ENCODE results near the gene SLC6A9. TPM values are rescaled to one million over a fixed set of nuclear protein-coding genes. Genes with fewer than 3 reads are reported as not detected.

SLC6A9 gene
- polyA plus RNA-seq (ENCODE audit: insufficient read depth in 1 of 5, insufficient read length in 5 of 5, low replicate concordance in 1 of 5): 10 to 100 TPM; 11.3 to 17.1 (median 12.6) TPM
- long read RNA-seq, donor 1, partial matches to known transcripts: 0 of 1 reads
- long read RNA-seq, donor 1, other reads (novel, unspliced or antisense): 0 of 1 reads
- long read RNA-seq, donor 2: 0 reads
- long read RNA-seq, donor 3: 0 reads
- long read RNA-seq, donor 4: 0 reads
- long read RNA-seq, donor 5, partial matches to known transcripts: 0 of 2 reads
- long read RNA-seq, donor 5, other reads (novel, unspliced or antisense): 0 of 2 reads
- long read RNA-seq, donor 6, partial matches to known transcripts: 0 of 1 reads
- long read RNA-seq, donor 6, other reads (novel, unspliced or antisense): 0 of 1 reads
- long read RNA-seq, donor 7, partial matches to known transcripts: 0 of 1 reads
- long read RNA-seq, donor 7, other reads (novel, unspliced or antisense): 0 of 1 reads
- long read RNA-seq, donor 8: 0 reads

DNA sequence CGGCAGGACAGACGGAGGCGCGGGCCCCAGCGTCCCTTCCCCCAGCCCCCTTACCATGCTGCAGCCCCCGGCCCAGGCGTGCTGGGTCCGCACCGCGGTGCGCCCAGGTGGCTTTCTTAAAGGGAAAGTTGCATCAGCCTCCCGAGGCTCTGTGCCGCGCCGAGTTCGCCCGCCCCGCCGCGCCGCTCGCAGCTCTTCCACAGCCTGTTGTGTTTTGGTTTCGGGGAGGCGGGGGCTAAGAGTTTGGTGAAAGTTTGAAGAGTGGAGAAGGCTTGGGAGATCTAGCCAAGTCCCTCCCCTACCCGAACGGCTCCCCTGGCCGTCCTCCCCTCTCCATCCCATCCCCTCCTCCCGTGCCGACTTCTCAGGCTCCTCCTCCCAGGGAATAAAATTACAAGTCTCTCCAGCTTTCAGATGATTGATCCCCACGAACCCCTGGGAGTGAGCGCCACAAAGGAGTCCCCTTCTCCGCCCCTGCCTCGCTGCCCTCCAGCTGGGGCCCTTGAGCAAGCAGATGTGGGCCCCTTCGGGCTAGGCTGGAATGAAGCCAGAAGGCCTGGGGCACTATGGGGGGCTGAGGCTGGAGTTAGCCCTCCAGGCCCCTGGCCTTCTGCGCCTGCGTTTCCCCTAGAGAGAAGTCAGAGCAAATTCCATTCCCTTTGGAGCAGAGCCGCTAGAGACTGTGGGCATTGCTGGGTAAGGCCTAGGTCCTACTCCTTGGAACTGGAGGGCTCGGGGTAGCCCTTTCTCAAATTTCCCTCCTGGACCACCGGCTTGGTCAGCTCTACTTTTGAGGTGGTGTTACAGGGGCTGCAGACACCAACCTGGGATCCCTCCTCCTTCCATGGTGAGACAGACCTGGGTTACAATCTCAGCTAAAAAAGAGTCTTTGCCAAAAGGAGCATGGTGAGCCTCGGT is at the start of gene SLC6A9:
SLC6A9 (minus strand) TSS at position 211 of the 918 bp plus-strand sequence. CDS start 7,185 bp downstream, outside the sequence.
- DNase-seq: peak; percentile 82 to 85

DNA sequence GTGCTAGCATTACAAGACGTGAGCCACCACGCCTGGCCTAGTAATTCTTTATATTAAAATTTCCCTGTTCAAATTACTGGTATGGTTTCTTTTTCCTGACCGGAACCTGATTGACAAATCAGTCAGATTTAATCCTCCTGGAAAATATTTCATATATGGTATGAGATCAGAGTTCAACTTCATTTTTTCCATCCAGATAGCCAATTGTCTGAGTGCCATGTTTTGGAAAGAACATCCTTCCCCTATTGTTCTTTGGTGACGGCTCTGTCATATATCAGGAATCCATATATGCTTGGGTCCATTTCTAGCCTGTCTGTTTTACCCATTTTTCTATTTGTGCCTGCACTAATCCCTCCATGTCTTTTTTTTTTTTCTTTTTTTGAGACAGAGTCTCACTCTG is 48.3 kb upstream of the SLC6A9 start:
- no peak for DNase-seq

- DNase-seq: no peak
Measured at GRCh38 chr1:44078104-44078503, 46.8 kb upstream of the SLC6A9 start.

GRCh38 chr1:44077421-44077820 is 46.2 kb upstream of the SLC6A9 start:
- no peak for DNase-seq

- DNase-seq: no peak
Measured at GRCh38 chr1:44076066-44076465, 44.8 kb upstream of the SLC6A9 start.

- no peak for DNase-seq
Measured at GRCh38 chr1:44074415-44074814, 43.2 kb upstream of the SLC6A9 start.

GRCh38 chr1:44073528-44073927 is 42.3 kb upstream of the SLC6A9 start:
- no peak for DNase-seq

GRCh38 chr1:44072821-44073220 is 41.6 kb upstream of the SLC6A9 start:
- DNase-seq: no peak

GRCh38 chr1:44072204-44072603 is 40.9 kb upstream of the SLC6A9 start:
- no peak for DNase-seq

DNA sequence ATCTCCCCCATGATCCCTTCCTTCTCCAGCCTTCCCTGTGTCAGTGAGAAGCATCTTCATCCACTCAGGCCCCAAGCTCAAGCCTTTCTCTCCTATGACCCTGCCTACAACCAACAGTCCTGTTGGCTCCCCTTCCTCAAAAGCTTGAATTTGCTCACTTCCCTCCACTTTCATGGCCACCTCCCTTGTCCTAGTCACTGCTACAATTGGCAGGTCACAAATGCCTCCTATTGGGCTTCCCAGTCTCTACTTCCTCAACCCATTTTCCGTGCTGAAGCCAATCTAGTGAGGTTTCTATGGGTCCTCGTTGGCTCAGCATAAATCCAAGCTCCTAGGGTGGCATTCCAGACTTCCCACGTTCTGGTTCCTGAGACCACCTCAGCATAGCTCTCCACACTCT is 40.2 kb upstream of the SLC6A9 start:
- no peak for DNase-seq

DNA sequence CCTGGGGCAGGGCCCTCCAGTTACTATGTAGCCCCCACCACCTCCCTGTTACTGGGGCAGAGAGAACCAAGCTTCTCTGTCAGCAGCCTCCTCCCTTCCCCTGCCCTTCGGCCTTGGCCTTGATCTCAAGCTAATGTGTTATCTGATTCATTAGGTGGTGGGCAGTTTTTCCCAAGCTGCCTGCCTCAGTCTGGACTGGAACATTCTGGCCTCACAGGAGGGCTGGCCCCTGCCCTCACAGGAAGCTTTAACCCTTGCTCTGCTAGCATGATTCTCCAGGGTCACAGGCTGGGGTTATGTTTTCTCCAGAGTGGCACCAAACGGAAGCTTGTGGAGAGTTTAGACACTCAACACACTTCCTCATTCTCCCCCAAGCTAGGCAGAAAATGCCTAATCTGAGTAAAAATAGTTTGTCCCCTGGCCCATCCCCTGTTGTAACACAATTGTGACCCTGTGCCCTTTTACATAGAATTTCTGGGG is 37.2 kb upstream of the SLC6A9 start:
- no peak for DNase-seq

GRCh38 chr1:44067266-44068250 is 36.3 kb upstream of the SLC6A9 start:
- DNase-seq: no peak

DNA sequence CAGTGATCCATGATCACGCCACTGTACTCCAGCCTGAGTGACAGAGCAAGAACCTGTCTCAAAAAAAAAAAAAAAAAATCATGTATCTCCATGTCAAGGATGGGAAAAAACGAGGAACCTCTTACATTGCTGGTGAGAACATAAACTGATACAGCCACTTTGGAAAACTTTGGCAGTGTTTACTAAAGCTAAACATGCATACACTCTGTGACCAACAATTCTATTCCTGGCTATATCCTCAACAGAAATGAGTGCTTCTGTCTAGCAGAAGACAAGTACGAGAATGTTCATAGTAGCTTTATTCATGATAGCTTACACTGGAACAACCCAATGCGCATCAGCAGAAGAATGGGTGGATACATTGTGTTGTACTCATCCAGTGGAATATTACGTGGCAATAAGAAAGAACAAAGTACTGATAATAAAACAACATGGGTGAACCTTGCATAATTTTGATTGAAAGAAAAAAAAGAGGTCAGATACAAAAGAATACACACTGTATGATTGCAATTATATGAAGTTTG is 31.5 kb upstream of the SLC6A9 start:
- DNase-seq: no peak

DNA sequence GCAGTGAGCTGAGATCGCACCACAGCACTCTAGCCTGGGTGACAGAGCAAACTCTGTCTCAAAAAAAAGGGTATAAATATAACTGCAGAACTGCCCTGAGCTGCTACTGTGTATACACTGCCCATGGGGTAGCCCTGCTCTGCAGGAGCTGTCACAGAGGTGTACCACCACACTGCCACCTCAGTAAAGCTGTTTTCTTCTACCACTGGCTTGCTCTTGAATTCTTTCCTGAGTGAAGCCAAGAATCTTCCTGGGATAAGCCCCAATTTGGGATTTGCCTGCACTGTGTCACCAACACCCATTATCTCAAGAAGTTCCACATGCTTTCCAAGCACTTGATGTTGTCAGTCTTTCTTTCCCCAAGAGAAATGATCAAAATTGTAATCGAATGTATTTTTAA is 30.6 kb upstream of the SLC6A9 start:
- DNase-seq: no peak

DNA sequence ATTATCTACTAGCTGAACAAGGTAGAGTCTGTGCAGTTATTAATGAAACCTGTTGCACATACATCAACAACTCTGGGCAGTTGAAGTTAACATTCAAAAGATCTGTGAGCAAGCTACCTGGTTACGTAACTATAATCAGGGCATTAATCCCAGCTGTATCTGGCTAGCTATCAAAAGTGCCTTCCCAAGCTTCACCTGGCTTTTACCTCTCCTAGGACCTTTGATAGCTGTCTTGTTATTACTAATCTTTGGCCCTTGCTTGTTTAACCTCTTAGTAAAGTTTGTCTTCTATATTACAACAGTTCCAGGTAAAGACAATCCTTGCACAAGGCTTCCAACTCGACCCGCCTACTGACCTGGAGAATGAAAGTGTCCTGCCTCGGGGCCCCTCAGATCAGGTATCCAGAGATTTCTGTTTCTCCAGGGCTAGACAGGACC is 29.6 kb upstream of the SLC6A9 start:
- no peak for DNase-seq

GRCh38 chr1:44059664-44060355 is 28.5 kb upstream of the SLC6A9 start:
- no peak for DNase-seq

DNA sequence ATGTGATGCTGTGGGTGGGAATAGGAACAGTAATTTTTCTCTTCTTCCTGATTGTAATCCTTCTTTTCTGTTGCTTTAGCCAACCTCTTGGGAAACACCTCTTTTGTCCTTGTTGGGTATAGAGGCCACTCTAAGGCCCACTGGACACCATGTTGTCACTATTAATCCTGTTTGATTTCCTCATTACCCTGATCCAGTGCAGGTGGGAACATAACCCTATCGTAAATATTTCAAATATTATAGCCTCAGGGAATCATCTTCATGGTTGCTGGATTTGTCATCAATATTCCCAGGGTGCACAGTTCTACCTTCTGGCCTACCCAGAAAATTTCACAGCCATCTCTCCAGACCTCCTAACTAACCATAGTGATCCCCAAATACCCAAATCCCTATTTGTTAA is 27.9 kb upstream of the SLC6A9 start:
- no peak for DNase-seq

GRCh38 chr1:44057293-44057692 is 26.0 kb upstream of the SLC6A9 start:
- no peak for DNase-seq

GRCh38 chr1:44053394-44053793 is 22.1 kb upstream of the SLC6A9 start:
- no peak for DNase-seq

DNA sequence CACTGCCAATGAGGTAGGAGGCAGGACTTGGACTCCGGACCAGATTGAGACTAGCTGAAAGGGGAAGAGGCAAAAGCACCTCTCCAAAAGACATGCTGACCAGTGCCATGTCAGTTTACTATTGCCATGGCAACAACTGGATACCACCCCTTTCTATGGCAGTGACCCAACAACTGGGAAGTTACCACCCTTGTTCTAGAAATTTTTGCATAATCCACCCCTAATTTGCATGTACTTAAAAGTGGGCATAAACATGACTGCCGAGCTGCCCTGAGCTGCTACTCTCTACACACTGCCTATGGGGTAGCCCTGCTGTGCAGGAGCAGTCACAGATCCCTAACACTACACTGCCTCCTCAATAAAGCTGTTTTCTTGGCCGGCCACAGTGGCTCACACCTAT is 19.0 kb upstream of the SLC6A9 start:
- no peak for DNase-seq

Measured in right lung (tissue), 10 donors.